ENCODE data around the gene COL20A1.

COL20A1 gene

DNA sequence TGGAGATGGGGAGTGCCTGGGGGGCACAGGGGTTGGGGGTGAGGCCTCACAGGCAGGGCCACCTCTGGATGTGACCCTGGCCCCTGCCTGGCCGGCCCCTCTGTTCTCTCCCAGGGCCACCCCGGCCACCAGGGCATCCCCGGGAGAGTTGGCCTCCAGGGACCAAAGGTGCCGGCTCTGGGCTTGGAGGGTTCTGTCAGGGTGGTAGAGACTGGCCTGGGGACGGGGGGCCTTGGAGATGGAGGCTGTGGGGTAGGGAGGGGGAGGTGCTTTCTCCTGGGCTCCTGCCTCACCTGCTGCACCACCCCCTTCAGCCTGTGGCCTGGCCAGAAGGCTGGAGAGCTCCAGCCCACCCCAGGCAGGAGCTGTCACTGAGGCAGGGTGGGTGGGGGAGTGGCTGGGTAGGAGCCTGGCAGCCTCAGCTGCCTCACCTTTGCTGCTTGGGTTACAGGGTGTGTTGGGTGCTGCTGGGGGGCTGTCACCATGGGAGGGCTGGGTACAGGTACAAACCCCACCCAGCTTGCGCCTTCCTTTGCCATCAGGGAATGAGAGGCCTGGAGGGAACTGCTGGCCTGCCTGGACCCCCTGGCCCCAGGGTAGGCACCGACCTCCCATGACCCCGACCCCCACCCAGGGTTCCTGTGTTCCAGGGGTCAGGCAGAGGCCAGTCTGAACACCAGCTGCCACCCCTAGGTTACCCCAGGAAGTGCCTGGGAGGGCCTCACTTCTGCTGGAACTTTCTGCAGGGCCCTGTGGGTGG is 32.7 kb downstream of the COL20A1 start:
- TF ChIP-seq, protein P1, sequence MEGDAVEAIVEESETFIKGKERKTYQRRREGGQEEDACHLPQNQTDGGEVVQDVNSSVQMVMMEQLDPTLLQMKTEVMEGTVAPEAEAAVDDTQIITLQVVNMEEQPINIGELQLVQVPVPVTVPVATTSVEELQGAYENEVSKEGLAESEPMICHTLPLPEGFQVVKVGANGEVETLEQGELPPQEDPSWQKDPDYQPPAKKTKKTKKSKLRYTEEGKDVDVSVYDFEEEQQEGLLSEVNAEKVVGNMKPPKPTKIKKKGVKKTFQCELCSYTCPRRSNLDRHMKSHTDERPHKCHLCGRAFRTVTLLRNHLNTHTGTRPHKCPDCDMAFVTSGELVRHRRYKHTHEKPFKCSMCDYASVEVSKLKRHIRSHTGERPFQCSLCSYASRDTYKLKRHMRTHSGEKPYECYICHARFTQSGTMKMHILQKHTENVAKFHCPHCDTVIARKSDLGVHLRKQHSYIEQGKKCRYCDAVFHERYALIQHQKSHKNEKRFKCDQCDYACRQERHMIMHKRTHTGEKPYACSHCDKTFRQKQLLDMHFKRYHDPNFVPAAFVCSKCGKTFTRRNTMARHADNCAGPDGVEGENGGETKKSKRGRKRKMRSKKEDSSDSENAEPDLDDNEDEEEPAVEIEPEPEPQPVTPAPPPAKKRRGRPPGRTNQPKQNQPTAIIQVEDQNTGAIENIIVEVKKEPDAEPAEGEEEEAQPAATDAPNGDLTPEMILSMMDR (IDR thresholded peaks at IDR 0.05; ENCODE audit: borderline replicate concordance, insufficient read depth, low read depth, low read length) = no peak
- H3K4me3 ChIP-seq (ENCODE audit: low read depth, low read length) = no peak overlapping the region

DNA sequence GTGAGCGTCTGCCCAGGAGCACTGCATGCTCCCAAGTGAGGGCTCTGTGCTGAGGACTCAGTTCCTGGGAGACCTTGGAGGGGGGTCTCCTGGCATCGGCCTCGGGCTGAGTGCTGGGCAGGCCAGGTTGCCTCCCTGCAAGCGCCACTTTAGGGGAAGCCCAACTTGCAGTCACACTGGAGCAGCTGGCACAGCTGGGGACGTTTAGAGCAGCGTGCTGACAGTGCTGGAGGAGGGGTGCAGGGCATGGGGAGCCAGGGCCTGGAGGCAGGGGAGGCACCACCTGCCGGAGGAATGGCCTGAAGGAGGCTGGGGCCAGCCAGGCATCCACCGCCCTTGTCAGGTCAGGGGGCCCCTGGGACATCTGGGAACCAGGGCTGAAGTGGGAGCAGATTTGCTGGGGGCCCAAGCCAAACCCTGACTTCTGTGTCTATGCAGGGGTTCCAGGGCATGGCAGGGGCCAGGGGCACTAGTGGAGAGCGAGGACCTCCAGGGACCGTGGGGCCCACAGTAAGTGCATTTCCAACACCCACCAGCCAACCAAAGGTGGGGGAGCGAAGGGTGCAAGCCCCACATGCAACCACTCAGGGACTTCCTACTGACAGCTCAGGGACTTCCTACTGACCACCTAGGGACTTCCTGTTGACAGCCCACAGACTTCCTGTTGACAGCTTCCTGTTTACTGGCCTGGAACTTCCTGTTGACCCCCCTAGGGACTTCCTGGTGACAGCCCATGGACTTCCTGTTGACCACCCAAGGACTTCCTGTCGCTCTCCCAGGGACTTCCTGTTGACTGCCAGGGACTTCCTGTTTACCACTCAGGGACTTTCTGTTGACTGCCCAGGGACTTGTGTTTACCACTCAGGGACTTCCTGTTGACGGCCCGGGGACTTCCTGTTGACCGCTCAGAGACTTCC is 33.6 kb downstream of the COL20A1 start:
- TF ChIP-seq, protein P1 (IDR thresholded peaks at IDR 0.05; ENCODE audit: borderline replicate concordance, insufficient read depth, low read depth, low read length) = no peak
- no peak overlapping the region for H3K4me3 ChIP-seq (ENCODE audit: low read depth, low read length)

DNA sequence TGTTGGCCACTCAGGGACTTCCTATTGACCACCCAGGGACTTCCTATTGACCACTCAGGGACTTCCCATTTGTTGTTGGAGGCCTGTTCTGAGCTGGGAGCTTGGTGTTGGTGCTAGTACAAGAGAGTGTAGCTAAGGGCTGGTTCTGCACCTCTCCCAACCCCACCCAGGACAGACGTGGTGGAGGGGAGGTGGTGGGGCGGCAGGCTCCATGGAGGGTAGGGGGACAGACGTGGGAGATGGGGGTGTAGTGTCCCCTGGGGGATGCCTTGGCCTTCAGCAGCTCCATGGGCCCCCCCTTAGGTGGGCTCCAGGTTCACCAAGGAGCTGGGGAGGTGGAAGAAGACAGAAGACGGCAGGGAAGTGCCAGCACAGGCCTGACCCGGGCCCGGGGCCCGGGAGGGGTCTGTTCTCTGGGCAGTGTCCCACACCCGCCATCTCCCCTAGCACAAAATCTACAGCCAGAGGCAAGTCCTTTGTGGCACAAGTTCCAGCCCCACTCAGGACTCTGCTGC is 34.3 kb downstream of the COL20A1 start:
- H3K4me3 ChIP-seq (ENCODE audit: low read depth, low read length) = no peak overlapping the region
- TF ChIP-seq, protein P1 (IDR thresholded peaks at IDR 0.05; ENCODE audit: borderline replicate concordance, insufficient read depth, low read depth, low read length) = no peak

DNA sequence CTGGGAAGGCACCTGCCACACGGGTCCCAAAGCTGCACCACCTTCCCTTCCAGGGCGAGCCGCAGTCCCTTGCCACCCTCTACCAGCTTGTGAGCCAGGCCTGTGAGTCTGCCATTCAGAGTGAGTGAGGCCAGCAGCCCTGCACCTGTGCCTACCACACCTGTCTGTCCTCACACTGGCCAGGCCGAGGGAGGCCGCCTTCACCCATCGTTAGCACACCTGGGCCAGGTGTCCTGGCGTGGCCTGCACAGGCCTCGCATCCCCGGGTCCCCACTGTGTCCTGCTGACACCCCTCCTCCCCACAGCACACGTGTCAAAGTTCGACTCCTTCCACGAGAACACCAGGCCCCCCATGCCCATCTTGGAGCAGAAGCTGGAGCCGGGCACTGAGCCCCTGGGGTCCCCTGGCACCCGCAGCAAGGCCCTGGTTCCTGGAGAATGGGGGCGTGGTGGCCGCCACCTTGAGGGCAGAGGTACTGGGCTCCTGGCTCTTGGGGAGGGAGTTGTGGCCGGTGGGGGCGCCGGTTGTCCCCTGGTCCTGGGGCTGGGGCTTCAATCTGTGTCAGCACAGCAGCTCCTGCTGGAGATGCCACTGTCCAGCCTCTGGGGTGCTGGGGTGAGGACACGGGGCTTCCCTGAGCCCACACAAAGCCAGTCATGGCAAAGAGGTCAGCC is 35.2 kb downstream of the COL20A1 start:
- TF ChIP-seq, protein P1 (IDR thresholded peaks at IDR 0.05; ENCODE audit: borderline replicate concordance, insufficient read depth, low read depth, low read length) = no peak
- H3K4me3 ChIP-seq (ENCODE audit: low read depth, low read length) = no peak overlapping the region

DNA sequence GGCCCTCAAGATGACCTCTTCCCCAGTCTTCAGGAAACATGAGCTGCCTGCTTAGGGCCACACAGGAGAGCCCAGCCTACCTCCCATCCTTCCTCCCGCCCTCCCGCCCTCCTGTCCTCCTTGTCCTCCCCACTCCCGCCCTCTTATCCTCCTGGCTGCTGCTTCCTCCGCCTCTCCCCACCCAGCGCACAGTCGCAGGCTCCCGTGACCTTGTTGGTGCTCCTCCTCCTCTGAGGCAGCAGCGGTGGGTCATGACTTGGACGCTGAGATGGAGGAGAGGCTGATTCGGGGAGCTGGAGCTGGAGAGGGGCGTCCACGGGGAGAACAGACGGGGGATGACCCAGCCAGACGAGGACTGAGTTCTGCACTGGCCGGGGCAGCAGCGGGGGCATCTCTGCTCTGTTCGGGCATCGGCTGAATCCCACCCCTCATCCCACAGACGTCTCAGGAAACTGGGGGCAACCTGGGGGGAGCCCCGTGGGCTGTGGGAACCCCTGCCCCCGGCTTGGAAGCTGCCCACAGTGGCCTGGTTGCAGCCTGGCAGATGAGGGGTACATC is 35.8 kb downstream of the COL20A1 start:
- H3K4me3 ChIP-seq (ENCODE audit: low read depth, low read length) = no peak overlapping the region
- TF ChIP-seq, protein P1 (IDR thresholded peaks at IDR 0.05; ENCODE audit: borderline replicate concordance, insufficient read depth, low read depth, low read length) = no peak

DNA sequence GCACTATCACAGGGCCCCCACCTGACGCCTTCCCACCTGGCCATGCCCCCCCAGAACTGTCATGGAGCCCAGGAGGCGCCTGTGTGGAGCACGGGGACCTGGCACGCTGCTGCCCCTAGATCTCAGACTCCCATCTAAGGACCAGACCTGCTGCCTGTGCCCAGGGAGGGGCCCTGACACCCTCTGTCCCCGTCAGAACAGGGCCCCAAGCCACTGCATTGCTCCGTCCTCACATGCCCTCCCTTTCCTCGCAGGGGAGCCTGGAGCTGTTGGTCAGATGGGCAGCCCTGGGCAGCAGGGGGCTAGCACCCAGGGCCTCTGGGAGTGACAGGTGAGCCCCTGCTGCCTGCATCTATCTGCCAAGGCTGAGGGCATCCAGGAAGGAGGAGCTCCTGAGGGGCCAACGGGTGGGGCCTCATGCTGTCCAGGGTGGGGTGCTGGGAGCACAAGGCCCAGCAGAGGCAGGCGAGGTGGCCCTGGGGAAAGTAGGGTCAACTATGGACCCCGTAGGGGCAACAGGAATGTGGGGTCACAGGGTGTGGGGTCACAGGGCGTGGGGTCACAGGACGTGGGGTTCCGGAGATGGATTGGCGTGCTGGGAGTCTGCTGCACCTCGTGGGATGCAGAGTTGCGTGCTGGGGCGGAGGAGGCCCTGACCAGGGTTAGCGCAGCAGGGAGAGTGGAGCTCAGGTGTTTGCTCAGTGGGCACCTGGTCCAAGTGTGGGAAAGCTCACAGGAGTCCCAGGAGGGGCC is 36.5 kb downstream of the COL20A1 start:
- no peak overlapping the region for H3K4me3 ChIP-seq (ENCODE audit: low read depth, low read length)
- TF ChIP-seq, protein P1 (IDR thresholded peaks at IDR 0.05; ENCODE audit: borderline replicate concordance, insufficient read depth, low read depth, low read length) = no peak

Measured in GM12875 (cell line).